NCI-H2107 (cell line): ENCODE results near the gene CLEC12A.
"Not testable (repeated sequence)": the region's sequence is repeated elsewhere in the genome, so short reads cannot be mapped to it uniquely, and the experiment has no call there.

Experiments
- DNase-seq: peaks from one replicate; lab custom pipeline; 2025; lab: John Stamatoyannopoulos, UW

CLEC12A gene

GRCh38 chr12:9973949-9974348 is 2.7 kb downstream of the CLEC12A start:
- no peak for DNase-seq

DNA sequence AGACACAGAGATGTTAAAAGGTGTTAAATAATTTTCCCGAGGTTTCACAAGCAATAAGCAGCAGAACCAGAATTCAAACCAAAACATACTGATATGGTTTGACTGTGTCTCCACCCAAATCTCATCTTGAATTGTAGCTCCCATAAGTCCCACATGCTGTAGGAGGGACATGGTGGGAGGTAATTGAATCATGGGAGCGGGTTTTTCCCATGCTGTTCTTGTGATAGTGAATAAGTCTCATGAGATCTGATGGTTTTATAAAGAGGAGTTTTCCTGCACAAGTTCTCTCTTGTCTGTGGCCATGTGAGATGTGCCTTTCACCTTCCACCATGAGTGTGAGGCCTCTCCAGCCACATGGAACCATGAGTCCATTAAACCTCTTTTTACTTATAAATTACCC is 3.5 kb downstream of the CLEC12A start:
- not testable (repeated sequence) for DNase-seq

DNA sequence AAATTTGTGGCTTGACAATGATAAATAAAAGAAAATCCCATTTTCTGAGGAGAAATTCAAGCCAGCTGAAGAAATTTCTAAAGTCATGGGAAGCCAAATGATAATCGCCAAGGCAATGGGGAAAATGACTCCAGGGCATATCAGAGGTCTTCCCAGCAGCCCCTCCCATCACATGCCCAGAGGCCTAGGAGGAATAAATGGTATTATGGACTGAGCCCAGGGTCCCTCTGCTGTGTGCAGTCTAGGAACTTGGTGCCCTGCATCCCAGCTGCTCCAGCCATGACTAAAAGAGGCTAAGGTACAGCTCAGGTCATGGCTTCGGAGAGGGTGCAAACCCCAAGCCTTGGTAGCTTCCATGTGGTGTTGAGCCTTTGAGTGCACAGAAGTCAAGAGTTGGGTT is 4.4 kb downstream of the CLEC12A start:
- no peak for DNase-seq

- DNase-seq: not testable (repeated sequence)
These were observed 5.4 kb downstream of the CLEC12A start for GRCh38 chr12:9976626-9977025.

- no peak for DNase-seq
These were observed 6.7 kb downstream of the CLEC12A start for GRCh38 chr12:9977916-9978315.

GRCh38 chr12:9980126-9980525 is 8.9 kb downstream of the CLEC12A start:
- no peak for DNase-seq

- DNase-seq: no peak
These were observed 20.7 kb downstream of the CLEC12A start for GRCh38 chr12:9991876-9992275.

- no peak for DNase-seq
These were observed 21.1 kb downstream of the CLEC12A start for GRCh38 chr12:9992296-9992695.

- DNase-seq: no peak
These were observed 27.8 kb downstream of the CLEC12A start, which contains the start of gene CLEC1B for GRCh38 chr12:9999016-9999415. Gene CLEC1B (minus strand): TSS chr12:9999121. CDS start chr12:9999100, 21 bp downstream.

DNA sequence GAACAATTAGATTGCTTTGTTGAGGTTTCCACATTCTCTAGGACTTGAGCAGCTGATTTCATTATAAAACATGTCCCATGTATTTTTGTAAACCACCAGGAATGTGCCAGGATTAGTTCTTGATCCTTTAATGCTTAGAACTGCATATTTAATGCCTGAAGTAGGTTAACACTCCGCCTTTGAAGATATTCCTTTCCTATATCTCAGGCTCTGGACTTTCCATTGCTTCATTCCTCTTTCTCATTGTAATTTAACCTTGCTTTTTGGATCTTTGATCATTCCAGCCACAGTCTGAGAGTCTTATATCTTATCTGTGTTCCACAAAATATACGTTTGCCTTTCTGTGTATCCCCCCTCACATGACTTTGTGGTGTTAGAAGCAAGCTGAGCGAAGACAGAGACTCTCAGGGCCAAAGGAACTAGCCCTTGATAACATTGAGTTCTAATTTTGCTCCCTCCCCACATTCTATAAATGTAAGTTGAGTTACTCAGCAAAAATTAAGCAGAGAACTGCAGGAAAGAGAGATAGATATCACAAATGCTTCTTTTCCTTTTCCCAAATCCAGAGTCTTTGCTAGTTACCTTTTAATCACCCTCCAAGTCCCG is 30.1 kb downstream of the CLEC12A start:
- no peak for DNase-seq

DNA sequence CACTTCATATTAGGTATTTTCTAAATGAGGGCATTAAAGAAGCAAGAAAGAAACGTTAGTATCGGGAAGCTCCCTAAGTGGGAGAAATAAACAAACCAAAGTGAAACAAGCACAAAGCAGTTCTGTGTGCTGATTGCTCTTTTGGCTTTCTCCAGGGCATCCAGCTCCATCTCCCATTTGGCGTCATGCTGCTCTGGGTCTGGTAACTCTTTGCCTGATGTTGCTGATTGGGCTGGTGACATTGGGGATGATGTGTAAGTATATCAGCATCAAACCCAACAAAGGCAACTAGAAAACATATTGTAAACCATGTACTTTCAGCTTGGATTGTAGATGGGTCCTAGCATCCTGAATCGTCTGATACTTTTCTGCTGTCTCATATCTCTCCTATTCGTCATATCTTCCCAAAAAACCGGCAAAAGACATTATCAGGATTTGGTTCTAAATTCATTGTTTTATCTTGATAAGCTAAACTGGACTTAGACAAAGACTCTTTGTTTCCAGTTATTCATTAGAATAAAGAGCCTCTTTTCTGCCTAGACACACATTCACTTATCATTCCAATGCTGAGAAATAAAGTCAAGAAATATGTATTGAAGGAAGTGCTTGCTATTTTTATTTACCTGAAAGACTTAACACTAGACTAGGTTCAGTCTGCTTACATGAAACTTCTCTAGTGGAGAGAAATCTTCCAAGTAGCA is 41.6 kb downstream of the CLEC12A start:
- DNase-seq: no peak

GRCh38 chr12:10015450-10015849 is 44.2 kb downstream of the CLEC12A start:
- DNase-seq: no peak

DNA sequence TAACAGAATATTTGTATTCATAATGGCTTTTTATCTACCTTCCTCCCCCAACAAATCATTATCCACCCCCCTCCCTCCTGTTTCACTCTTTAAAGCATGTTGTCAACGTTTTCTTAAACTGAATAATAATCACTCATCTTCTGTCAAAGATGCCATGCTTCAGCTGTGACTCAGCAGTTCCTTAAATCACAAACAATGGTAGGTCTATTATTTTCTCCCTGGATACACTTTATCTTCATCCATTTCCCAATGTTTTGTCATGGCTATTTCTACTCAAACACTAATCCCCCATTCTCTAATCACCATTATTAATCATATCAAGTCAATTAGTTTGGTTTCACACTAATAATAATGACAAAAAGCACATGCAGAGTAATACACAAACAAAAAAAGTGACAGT is 45.7 kb downstream of the CLEC12A start:
- DNase-seq: no peak

- DNase-seq: no peak
These were observed 47.2 kb downstream of the CLEC12A start for GRCh38 chr12:10018386-10018785.

GRCh38 chr12:10021342-10021741 is 50.1 kb downstream of the CLEC12A start:
- DNase-seq: no peak

- no peak for DNase-seq
These were observed 54.0 kb downstream of the CLEC12A start for GRCh38 chr12:10025236-10025635.

GRCh38 chr12:10026666-10027065 is 55.5 kb downstream of the CLEC12A start:
- DNase-seq: not testable (repeated sequence)

DNA sequence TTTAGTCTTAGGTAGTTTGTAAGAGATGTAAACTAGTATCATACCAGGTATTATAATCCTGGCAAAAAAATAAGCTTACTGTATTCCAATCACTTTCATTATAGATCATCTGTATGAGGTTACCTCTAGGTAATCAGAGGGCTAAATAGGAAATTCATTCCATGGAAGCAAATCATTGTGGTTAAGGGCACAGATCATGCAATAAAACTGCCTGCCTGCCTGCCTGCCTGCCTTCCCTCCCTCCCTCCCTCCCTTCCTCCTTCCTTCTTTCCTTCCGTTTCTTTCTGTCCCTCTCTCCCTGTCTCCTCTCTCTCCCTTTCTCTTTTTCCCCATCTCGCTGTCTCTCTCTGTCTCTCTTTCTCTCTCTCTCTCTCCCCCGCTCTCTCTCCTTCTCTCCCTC is 56.1 kb downstream of the CLEC12A start:
- no peak for DNase-seq

GRCh38 chr12:10027721-10028120 is 56.5 kb downstream of the CLEC12A start:
- DNase-seq: no peak

DNA sequence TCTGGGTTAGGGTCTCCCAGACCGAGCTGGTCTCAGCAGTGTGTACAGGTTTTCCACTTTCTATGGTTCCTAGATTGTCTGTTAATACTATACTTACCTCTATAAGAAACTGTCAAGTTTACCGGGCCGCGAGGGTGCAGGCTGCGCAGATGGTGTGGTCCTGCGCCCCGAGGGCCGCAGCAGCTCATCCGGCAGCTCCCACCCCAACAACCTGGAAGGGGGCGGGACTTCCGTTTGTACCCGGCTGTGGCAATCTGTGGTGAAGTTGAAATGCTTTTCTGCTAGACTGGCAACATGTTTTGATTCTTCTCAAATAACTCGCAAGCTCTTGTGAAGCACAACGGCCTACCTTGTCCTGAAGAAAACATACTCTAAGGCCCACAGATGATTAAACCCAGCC is 59.2 kb downstream of the CLEC12A start, which contains the start of gene CLEC9A:
CLEC9A (plus strand) TSS at position 237 of the 400 bp plus-strand sequence. CDS start 22,006 bp downstream, outside the sequence.
- no peak for DNase-seq

- no peak for DNase-seq
These were observed 60.1 kb downstream of the CLEC12A start for GRCh38 chr12:10031321-10031720.

- no peak for DNase-seq
These were observed 60.6 kb downstream of the CLEC12A start for GRCh38 chr12:10031771-10032175.

DNA sequence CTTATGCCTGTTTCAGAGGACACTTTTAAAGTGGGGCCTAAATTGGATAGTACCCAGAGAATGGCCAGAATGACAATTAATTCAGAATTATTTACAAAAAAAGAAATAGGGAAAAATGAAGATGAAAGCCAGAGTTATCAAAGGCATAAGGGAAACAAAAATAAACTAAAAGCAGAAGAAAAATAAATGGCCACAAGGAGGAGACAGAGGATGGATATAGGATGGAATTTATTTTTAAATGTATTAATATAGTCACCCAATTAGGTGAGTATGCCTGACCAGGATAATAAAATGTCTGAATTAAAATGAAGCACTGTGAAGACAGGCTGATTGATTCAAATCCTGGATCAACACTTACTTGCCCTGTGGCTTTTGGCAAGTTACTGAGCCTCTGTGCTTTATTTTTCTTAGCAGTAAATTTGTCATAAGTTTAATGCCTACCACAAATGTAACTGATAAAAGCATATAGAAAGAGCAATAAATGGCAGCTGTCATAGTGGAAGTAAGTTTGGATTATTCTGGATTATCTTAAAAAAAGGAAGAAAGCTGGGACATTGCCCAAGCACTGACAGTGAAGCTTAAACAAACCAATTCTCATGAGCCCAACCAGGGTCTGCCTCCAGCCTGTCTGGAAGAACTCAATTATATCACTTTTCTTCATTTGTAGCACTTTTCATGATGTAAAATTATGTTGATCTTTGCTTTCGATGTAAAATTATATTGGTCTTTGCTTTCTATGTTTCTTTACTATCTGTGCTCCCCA is 62.8 kb downstream of the CLEC12A start:
- DNase-seq: no peak
